A673 (cell line): ENCODE measurements around the gene GPR85. TPM values are rescaled to one million over a fixed set of nuclear protein-coding genes. Genes with fewer than 3 reads are reported as not detected.

Experiments used
- BruUV-seq: library from RNA; stranded (reverse); fragments of 400-500 nt; replicated peaks from 2 replicates; lab custom pipeline; 2021; lab: Mats Ljungman, UMichigan
- CTCF ChIA-PET: fragments of 300-600 bp; sonication (Branson Sonifier 250); formaldehyde crosslinking; loops from one replicate; lab custom pipeline; 2022; ENCODE audit warnings: antibody characterized with exemption; lab: Charles Lee
- POLR2A ChIA-PET: fragments of 300-600 bp; sonication (Branson Sonifier 250); formaldehyde crosslinking; loops from one replicate; lab custom pipeline; 2022; ENCODE audit warnings: antibody characterized with exemption; ENCODE audit not compliant: low non-redundant PET; lab: Charles Lee
- DNase-seq: peaks from one replicate; pipeline ENCODE4 v3.0.0-alpha.2; 2015; ENCODE audit warnings: low spot score
- H3K27ac ChIP-seq: fragments of 200-600 bp; sonication (generic); 2 replicates; pipeline ENCODE4 v1.5.1; 2016; ENCODE audit warnings: mixed run types, low read depth, mild to moderate bottlenecking, mixed read lengths, antibody characterized with exemption, low read length; ENCODE audit not compliant: poor library complexity, severe bottlenecking
- H3K27me3 ChIP-seq: fragments of 200-600 bp; sonication (generic); replicated peaks from 2 replicates; pipeline ENCODE4 v1.6.1; 2017; ENCODE audit warnings: mixed run types, low read depth, mild to moderate bottlenecking, mixed read lengths, antibody characterized with exemption, low read length; ENCODE audit not compliant: insufficient read depth, poor library complexity
- H3K36me3 ChIP-seq: fragments of 200-600 bp; sonication (generic); 2 replicates; pipeline ENCODE4 v1.6.1; 2016; ENCODE audit warnings: mixed run types, mild to moderate bottlenecking, mixed read lengths, antibody characterized with exemption, low read length; ENCODE audit not compliant: insufficient read depth, poor library complexity, severe bottlenecking
- H3K4me1 ChIP-seq: fragments of 200-600 bp; sonication (generic); 2 replicates; pipeline ENCODE4 v1.6.1; 2017; ENCODE audit warnings: mixed run types, mild to moderate bottlenecking, mixed read lengths, antibody characterized with exemption, low read length; ENCODE audit not compliant: insufficient read depth, poor library complexity, severe bottlenecking
- H3K4me3 ChIP-seq: fragments of 200-600 bp; sonication (generic); 2 replicates; pipeline ENCODE4 v1.5.1; 2016; ENCODE audit warnings: low read depth, mixed run types, mild to moderate bottlenecking, mixed read lengths, low read length; ENCODE audit not compliant: poor library complexity, severe bottlenecking
- H3K9me3 ChIP-seq: fragments of 200-600 bp; sonication (generic); 2 replicates; pipeline ENCODE4 v1.6.1; 2016; ENCODE audit warnings: mixed run types, low read depth, mild to moderate bottlenecking, mixed read lengths, antibody characterized with exemption, low read length; ENCODE audit not compliant: poor library complexity, severe bottlenecking
- CTCF ChIP-seq: fragments of 300-800, 200-600 bp; sonication (generic); conservative IDR thresholded peaks from 2 replicates; pipeline ENCODE4 v1.5.1; 2017; ENCODE audit warnings: low read depth, mild to moderate bottlenecking, antibody characterized with exemption, low read length, moderate library complexity, mixed read lengths
- EZH2 ChIP-seq: fragments of 200-600 bp; sonication (generic); IDR thresholded peaks from 2 replicates; pipeline ENCODE4 v1.6.1; 2017; ENCODE audit warnings: borderline replicate concordance, low read depth, mild to moderate bottlenecking, mixed read lengths, antibody characterized with exemption, low read length; ENCODE audit not compliant: poor library complexity, severe bottlenecking
- intact Hi-C: fragments of 100-400 bp; cut with micrococcal nuclease; formaldehyde crosslinking; loops from one replicate; pipeline ENCODE4 v1.10.0; 2022; ENCODE audit not compliant: unreplicated experiment
- total RNA-seq: library from RNA; stranded (reverse); gene quantifications from 2 replicates; pipeline ENCODE4 v1.2.3, GENCODE V29; 2021

Gene GPR85
- total RNA-seq, 1 experiment from 2014 or later: 0.32 TPM

GRCh38 chr7:113084496-113085172 lies 2.0 kb downstream of the GPR85 start:
- H3K9me3 ChIP-seq: no peaks in the 10 kb centered on the region
- peaks cover 17% of the 10 kb centered on the region for H3K27me3 ChIP-seq
- ChIA-PET CTCF (no interaction called here), POLR2A (no interaction called here)
- TF ChIP-seq CTCF (no peak), EZH2 (no peak)
- H3K27ac ChIP-seq: no peak overlapping the region
- no peak for DNase-seq
- intact Hi-C loops: no loop called here
- no peaks in the 10 kb centered on the region for H3K4me1 ChIP-seq
- H3K36me3 ChIP-seq: no peaks in the 10 kb centered on the region
- no TSS peak for BruUV-seq
- H3K4me3 ChIP-seq: no peak overlapping the region

- no peak overlapping the region for H3K27ac ChIP-seq
- peaks cover 17% of the 10 kb centered on the region for H3K27me3 ChIP-seq
- CTCF ChIA-PET: no interaction called here
- no peak for DNase-seq
- H3K4me3 ChIP-seq: no peak overlapping the region
- TF ChIP-seq CTCF (no peak), EZH2 (no peak)
- intact Hi-C loops: no loop called here
- no peaks in the 10 kb centered on the region for H3K36me3 ChIP-seq
- POLR2A ChIA-PET: no interaction called here
- no peaks in the 10 kb centered on the region for H3K4me1 ChIP-seq
- H3K9me3 ChIP-seq: no peaks in the 10 kb centered on the region
- BruUV-seq: no TSS peak
Observed at GRCh38 chr7:113083816-113084495, 2.7 kb downstream of the GPR85 start.

- intact Hi-C loops: no loop called here
- TF ChIP-seq CTCF (no peak), EZH2 (no peak)
- H3K27me3 ChIP-seq: peaks cover 17% of the 10 kb centered on the region
- H3K4me3 ChIP-seq: no peak overlapping the region
- no peaks in the 10 kb centered on the region for H3K4me1 ChIP-seq
- no peaks in the 10 kb centered on the region for H3K9me3 ChIP-seq
- no peak for DNase-seq
- no peaks in the 10 kb centered on the region for H3K36me3 ChIP-seq
- BruUV-seq: no TSS peak
- no peak overlapping the region for H3K27ac ChIP-seq
- POLR2A ChIA-PET: no interaction called here
- CTCF ChIA-PET: no interaction called here
Observed at GRCh38 chr7:113083132-113083815, 3.4 kb downstream of the GPR85 start.
